GM21381 (cell line): ENCODE data around the gene DAAM2.

Experiments used
- ATAC-seq: cut with Tn5 transposase; IDR thresholded peaks from one replicate; pipeline ENCODE4 v1.9.1; 2021; ENCODE audit warnings: mild to moderate bottlenecking, moderate library complexity; ENCODE audit not compliant: unreplicated experiment

The DAAM2 gene

DNA sequence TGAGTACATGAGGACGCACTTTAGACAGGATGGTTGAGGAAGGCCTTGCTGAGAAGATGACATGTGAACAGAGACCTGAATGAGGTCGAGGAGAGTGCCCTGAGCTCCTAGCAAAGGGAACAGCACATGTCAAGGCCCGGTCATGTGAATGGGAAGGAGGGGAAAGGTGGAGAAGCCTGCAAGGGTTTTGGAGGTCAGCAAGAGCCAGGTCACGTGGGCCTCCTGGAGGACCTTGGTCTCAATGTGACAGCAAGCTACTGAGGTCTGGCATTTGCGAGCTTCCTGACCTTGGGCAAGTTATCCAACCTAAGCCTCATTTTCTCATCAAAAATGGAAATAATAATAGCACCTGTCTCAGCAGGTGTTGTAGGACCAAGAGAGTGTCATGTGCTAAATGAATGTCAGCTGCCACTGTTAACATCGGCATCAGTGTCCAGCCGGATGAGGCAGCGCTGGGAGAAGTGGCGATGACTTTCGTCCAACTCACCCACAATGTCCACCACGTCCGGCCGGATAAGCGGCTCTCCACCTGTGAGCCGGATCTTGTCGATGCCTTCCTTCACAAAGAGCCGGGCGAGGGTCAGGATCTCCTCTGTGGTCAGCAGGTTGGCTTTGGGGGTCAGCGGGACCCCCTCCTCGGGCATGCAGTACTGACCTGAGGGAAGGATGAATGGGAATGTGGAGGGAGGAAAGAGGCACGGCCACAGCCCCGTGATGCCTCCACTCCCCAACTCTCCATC, 133.2 kb downstream of the DAAM2 start:
- ATAC-seq, result no peak

DNA sequence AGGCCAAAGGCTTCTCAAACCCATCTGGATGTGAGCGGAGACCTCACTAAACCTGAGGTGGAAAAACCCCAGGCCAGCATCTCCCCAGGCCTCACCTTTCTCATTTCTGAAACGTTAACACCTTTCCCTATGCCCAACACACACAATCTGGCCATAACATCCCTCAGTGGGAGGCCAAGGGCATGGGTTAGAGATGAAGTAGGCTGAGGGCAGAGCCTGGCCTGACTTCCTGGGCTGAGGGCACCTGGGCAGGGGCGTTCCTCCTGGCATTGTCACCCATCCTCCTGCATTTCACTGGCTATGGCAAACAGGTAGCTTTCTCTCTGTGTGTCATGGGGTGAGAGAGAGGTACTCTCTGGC, 133.7 kb downstream of the DAAM2 start:
- no peak for ATAC-seq

DNA sequence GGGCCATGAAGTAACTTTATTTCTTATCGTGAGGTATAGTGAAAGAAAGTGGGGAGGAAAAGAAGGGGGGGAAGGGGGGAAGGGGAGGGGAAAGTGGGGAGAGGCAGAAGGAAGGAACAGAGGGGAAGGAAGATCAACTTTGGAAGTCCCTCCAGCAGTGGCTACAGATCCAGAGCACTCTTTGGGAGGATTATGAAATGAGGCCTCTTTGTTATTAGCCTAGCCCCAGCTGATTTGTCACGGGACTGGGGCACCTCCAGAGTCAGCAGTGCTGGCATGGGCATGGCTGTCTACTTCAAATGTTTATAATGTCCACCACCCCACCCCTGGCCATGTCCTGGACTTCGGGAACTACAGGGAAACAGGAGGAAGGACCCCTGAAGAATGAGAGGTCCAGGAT, 134.5 kb downstream of the DAAM2 start:
- ATAC-seq, result no peak

DNA sequence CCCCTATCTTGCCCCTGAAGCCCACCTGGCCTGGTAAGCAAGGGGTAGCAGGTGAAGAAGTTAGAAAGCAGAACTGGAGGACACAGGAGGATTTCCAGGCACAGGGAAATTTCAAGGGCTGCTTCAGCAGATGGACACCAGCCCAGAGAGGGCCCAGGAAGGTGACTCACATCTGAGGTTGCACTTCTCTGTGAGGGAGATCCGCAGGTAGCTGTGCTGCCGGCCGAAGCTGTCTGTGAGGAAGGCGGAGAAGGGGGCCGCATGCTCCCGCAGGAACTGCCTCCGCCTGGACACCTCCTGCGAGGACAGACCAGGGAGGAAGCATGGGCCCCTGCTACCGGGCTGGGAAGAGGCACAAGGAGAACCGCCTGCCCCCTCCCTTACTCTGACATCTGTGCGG, 135.0 kb downstream of the DAAM2 start:
- ATAC-seq, result no peak

DNA sequence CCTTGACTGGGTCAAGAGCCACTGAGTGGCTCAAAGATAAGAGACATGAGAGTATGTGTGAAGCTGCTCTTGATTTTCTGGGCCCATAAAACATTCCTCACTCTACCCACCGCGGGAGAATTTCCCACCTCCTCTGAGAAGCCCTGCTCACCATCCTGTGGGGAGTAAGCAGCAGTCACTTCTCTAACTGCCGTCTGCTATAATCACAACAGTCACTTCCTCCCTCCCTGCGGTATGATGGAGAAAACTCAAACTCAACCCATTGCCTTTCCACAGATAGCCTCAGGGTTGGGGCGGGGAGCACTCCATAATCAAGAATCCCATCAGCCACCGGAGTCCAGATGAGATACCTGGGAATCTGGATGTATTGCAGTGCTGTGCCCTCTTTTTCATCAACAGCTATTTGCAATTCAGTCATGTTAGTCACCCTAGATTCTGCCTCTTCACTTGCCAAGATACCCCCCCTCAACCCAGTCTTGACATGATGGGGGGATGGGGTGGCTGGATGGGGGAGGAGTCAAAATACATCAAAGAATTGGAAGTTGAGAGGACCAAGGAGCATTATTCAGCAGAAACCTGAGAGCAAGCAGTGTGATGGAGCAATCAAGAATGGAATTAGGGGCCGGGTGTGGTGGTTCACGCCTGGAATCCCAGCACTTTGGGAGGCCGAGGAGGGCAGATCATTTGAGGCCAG, 137.0 kb downstream of the DAAM2 start:
- ATAC-seq, result no peak

DNA sequence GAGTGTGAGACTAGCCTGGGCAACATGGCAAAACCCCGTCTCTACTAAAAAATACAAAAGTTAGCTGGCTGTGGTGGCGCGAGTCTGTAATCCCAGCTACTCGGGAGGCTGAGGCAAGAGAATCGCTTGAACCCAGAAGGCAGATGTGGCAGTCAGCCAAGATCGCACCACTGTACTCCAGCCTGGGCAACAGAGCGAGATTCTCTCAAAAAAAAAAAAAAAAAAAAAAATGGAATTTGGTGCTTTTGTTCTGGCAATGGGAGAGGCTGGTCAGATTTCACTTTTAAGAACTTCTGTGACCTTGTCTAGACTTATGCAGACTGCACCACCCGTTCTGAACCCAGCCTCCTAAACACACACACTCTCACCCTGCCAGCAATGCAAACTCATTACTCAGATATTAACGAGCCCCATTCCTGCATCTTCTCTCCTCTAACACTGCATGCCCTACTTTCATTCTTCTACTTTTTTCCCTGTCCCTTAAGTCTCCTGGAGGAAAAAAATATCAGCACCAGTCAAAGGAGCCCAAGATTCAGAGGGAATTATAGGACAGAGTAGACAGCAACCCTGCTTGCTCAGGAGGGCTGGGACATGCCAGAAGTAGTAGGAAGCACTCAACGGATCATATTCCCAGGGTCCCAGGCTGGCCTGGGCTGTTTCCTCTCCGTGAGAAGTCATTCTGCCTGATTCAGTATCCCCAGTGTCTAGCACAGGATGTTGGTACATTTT, 137.7 kb downstream of the DAAM2 start:
- no peak for ATAC-seq

DNA sequence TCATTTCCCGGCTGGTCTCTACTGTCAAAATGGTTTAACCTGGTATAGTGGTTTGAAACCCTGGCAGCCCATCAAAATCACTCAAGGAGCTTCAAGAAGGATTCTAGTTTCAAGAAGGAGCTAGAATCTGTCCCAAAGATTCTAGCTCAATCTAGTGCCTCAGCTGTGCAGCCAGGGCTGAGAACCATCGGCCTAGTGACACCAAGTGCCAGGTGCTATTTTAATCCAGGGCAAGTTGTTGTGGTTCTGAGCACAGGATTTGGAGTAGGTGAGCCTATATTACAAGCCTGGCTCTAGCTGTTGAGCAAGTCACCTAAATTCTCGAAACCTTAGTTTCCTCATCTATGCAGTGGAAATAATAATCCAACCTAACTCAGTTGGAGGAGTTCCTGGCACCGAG, 138.4 kb downstream of the DAAM2 start:
- no peak for ATAC-seq

DNA sequence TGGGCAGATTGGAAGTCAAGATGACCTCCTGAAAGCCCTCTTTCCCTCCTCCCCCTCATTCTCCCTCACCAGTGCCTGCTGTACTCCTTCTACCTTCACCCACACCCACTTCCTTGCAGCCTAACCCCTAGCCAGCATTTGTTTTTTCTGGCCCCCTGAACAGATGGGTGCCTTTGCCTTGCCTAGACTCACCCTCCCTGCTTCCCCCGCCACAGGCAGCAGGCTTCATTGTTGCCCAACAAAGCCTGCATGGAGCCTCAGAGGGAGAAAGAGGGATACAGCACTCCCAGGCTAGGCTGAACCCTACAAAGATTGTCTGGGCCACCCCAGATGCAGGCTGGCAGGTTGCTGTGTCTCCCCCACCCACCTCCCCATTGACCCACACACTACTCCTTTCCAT, 139.4 kb downstream of the DAAM2 start:
- ATAC-seq, result no peak

DNA sequence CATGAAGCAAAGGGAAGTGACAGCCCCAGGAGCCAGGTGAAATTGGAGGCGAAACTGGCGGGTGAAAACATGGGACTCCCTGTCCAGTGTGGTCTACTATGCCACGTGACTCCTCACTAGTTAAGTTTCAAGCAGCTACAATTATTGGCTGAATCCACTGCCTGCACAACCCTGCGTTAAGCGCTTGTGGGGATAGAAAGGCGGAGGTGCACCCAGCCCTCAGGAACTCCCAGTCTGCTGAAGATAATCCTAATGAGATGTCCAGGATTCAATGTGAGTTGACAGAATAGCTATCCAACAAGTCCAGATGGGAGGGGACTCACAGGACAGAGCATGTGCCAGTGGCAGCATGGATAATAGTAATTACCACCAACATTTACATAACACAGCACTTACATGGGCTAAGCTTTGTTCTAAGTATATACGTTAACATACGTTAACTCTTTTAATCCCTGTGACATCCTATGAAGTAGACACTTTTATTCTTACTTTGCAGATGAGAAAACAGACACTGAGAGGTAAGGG, 140.3 kb downstream of the DAAM2 start:
- no peak for ATAC-seq

DNA sequence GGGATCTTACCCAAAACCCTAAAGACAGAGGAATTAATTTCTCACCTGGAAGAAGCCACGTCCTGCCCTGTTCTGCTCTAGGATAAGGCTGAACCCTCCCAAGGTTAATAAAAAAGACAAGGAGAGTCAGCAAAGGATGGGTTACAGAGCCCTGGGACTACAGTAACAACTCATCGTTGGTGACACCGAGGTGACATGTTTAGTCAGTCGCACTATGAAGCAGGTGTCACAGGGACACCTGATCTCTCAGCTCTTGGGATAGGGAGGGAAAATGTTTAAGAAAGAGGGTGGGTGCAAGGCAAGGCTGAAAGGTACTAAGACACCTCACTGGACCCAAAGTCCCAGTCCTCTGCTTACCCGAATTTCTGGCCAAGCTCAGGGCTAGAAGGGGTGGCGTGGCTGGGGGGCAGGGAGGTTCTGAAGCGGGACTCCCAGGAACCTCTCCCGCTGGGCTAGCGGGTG, 141.5 kb downstream of the DAAM2 start:
- no peak for ATAC-seq

DNA sequence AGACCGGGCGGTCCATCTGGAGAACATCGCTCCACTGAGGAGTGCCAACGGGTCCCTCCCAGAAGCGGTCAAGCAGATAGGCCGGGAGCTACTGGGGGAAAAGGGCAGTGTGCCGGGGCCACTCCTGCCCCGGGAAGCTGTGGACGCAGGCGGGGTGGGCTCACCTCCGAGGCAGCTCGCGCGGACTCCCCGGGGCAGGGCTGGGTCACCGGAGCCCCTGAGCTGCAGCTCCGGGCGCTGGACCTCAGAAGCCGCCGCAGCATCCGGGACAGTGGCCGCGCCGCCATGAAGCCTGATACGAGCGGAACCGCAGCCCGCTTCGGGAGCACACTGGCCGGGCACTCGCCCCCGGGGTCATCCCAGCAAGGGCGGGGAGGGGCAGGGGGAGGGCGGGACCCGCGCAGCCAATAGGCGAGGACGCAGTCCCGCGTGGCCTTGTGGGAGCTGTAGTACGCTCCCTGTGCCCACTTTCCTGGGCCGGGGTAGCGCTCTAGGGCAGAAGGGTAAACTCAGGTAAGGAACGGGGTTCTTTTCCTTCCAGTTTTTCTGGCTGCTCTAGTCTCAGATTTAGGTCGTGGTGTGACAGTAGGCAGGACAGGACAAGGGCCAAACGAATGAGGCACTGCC, 142.1 kb downstream of the DAAM2 start, which contains the start of gene MOCS1:
TSS of gene MOCS1 (minus strand) at position 332 of the 627 bp plus-strand sequence. CDS start at position 287, 45 bp downstream.
- ATAC-seq, result no peak

DNA sequence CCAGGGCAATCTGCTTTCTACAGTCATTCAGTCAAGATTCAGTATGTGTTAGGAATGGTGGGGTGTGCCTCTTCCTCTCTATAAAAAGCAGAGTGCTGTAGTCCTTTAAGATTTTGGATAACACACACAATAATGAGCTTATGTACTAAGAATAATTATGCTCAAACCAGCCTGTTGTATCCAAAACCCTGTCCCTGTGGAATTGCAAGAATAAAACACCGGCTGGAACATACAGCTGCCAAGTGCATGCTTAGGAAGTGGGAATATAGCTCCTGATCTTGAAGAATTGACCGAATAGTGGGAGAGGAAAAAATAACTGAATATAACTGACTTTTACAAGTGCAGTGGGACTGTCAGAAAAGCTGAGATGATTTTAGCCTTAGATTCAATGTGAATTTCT, 143.1 kb downstream of the DAAM2 start:
- ATAC-seq, result no peak

DNA sequence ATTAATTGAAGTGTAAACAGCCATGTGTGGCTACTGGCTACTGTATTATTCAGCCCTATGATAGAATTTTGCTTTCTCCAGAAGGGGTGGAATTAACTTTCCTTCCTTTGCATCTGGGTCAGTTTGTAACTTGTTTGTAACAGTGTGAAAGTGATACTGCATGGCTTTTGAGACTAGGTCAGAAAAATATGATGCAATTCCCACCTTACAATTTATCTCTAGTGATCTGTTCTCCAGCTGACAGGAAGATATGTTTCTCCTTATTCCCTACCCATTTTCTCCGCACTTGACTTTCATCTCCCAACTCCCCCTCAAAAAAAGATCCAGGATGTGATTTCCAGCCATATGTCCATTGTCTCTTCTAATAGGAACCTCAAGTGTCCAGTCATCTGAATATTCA, 144.7 kb downstream of the DAAM2 start:
- no peak for ATAC-seq

DNA sequence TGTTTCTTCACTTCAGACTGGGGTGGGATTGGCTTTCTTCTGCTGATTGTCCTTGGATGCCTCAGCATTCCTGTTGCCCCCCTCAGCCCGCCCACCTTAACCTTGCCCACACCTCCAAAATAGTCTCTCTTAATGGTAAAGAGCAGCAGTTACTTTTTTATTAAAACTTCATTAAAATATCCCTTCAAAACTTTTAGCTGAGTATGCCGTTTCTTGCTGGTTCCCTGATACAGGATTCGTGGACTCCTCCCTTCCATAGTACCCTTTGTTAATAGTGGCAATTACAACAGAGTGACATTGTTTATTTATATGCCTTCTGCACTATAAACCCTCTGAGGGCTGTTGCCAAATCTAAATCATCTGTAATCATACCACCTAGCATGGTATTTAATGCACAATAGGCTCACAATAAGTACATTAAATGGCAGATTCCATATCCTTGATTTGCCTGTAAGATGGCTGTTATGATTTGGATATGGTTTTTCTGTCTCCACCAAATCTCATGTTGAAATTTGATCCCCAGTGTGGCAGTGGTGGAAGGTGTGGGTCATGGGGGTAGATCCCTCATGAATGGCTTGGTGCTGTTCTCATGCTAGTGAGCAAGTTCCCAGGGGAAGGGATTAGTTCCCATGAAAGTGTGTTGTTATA, 145.6 kb downstream of the DAAM2 start:
- ATAC-seq, result no peak

DNA sequence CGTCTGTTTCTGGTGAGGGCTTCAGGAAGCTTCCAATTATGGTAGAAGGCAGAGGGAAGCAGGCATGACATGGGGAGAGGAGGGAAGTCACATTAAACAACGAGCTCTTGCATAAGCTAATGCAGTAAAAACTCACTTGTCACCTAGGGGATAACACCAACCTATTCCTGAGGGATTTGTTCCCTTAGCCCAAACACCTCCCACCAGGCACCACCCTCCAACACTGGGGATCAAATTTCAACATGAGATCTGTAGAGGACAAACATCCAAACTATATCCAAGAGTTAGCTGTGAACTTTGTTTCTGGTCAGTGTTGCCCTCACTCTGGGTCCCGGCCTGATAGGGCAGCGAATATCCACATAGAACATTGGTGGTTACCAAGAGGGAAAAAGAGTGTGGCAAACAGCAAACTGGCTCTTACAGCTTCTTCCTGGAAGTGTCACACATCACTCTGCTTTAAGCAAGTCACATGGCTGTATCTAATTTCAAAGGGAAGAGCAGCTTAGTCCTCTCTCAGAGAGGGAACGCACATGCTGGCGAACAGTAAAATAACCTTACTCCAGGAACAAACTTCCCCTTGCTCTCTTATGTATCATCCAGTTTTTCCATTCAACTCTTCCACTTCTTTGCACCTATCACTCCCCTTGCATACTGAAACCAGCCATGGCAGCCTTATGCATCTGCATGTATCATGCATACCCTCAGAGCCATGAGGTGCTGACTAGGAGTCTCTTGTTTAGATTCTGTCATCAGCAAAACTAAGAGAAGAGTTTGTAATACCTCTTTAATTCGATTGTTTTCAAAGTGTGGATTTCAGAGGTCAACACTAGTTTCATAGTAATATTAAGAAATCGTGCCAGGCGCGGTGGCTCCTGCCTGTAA, 146.8 kb downstream of the DAAM2 start:
- no peak for ATAC-seq

DNA sequence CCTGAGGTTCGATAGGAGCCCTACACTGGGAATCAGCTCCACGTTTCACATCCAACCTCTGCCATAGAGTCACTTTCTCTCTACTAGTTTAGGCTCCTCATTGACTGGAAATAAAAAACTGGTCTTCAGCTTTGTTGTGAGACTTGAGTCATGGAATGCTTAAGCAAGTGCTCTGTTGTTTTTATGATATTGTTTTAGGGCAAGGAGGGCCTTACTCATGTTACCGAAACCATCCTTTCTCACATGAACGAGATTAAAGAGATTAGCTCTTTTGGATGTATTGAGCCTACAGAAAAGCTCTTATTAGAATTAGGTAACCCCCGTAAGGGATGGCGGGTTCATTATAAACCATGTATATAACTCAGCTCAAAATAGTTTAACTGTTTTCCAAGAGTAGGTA, 149.0 kb downstream of the DAAM2 start:
- no peak for ATAC-seq

DNA sequence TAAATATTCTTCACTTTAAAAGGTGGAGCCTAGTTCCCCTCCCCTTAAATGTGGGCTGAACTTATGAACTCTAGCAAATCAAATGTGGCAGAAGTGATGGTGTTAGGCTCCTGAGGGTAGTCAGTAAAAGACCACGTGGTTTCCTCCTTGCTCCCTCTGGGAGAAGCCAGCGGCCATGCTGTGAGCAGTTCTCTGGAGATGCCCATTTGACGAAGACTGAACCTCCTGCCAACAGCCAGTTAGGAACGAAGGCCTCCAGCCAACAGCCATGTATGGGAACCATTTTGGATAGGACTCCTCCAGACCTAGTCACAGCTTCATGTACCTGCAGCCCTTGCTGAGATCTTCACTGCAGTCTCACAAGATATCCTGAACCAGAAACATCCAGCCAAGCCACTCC, 149.6 kb downstream of the DAAM2 start:
- no peak for ATAC-seq

DNA sequence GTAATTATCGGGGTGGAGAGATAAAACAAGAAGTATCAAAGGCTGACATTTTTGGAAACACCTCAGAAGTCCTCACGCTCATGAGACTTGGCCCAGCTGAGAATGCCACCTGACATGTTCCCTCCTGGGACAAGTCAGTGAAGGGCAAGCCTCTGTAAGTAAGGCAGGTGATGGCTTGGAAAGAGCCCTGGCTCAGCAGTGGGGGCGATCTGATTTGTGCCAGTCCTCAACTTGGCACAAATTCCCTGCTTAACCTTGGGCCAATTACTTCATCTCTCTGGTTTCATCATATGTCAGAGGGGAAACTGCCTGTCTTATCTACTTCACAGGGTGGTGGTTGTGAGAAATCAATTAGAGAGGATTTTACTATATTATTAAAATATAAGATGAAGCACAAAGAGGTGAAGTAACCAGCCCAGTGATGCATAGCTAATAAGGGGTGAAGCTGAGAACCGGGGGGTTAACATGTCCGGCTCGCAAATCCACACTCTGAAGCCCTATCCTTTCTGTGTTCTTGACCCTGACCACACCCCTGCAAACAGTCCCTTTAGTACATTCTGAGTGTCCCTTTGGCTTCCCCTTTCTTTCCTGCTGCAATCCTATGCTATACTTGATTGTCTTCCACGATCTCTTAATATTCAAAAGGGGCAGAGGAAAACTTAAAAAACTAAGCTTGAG, 150.9 kb downstream of the DAAM2 start:
- ATAC-seq, result no peak

DNA sequence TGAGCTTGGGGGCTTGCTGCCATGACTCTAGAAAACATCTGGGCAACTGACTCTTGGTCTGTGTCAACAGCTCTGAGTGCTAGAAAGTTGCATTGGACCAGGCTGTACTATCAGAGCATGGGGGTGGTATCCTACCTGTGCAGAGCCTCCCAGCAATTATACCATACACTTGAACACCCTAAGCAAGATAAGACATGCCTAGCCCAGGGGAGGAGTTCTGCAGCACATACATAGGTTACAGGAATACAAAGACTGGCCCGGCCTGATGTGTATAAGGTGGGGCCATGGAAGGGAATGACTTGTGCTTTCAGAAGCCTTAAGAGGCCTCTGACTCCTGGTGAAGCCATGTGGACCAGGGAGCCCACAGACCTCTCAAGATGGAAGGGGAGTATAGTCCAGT, 153.4 kb downstream of the DAAM2 start:
- ATAC-seq, result no peak
